Measurements from ENCODE around the gene TACC2.

TACC2 gene

GRCh38 chr10:122232769-122233168, 243.8 kb downstream of the TACC2 start:
- no peak for DNase-seq

- DNase-seq, result no peak
These were observed 244.9 kb downstream of the TACC2 start for GRCh38 chr10:122233857-122234348.

- no peak for DNase-seq
These were observed 245.5 kb downstream of the TACC2 start for GRCh38 chr10:122234416-122234815.

GRCh38 chr10:122236690-122237306, 247.8 kb downstream of the TACC2 start:
- no peak for DNase-seq

- no peak for DNase-seq
These were observed 248.5 kb downstream of the TACC2 start for GRCh38 chr10:122237331-122237990.

- no peak for DNase-seq
These were observed 250.8 kb downstream of the TACC2 start for GRCh38 chr10:122239578-122240257.

- no peak for DNase-seq
These were observed 251.4 kb downstream of the TACC2 start for GRCh38 chr10:122240401-122240800.

- DNase-seq, result no peak
These were observed 252.9 kb downstream of the TACC2 start for GRCh38 chr10:122241836-122242235.

- DNase-seq, result no peak
These were observed 254.6 kb downstream of the TACC2 start for GRCh38 chr10:122243550-122243949.

GRCh38 chr10:122244001-122244975, 255.3 kb downstream of the TACC2 start:
- no peak for DNase-seq

- DNase-seq, result no peak
These were observed 256.2 kb downstream of the TACC2 start for GRCh38 chr10:122245136-122245535.

- no peak for DNase-seq
These were observed 256.9 kb downstream of the TACC2 start for GRCh38 chr10:122245897-122246296.

- DNase-seq, result no peak
These were observed 258.0 kb downstream of the TACC2 start for GRCh38 chr10:122246830-122247520.

- DNase-seq, result no peak
These were observed 259.7 kb downstream of the TACC2 start for GRCh38 chr10:122248356-122249302.

GRCh38 chr10:122249303-122249850, 260.4 kb downstream of the TACC2 start:
- no peak for DNase-seq

GRCh38 chr10:122249991-122250750, 261.2 kb downstream of the TACC2 start:
- no peak for DNase-seq

GRCh38 chr10:122251459-122252255, 262.7 kb downstream of the TACC2 start:
- no peak for DNase-seq

- DNase-seq, result no peak
These were observed 263.8 kb downstream of the TACC2 start for GRCh38 chr10:122252805-122253204.

- DNase-seq, result no peak
These were observed 264.6 kb downstream of the TACC2 start for GRCh38 chr10:122253605-122254004.

Measured in T-helper 2 cell (primary cell).